ENCODE data around the gene CLRN2.
"Not testable (repeated sequence)": the region's sequence is repeated elsewhere in the genome, so short reads cannot be mapped to it uniquely, and the experiment has no call there.

CLRN2 gene

DNA sequence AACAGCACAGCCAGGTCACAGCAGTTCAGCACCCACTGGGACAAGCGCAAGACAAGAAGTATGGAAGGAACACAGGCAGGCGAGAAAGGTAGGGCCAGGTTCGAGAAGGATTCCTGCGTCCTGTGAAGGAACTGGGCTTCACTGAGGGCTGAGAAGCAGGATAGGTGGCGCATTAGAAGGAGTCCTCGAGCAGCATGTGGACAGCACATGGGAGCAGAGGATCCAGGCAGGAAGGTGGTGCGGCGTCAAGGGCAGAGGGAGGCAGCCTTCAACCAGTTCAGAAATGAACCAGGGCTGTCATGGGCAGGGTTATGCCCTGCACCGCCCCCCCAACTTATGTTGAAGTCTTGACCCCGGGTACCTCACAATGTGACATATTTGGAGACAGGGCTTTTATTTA lies 31.3 kb downstream of the CLRN2 start:
- DNase-seq = no peak

DNA sequence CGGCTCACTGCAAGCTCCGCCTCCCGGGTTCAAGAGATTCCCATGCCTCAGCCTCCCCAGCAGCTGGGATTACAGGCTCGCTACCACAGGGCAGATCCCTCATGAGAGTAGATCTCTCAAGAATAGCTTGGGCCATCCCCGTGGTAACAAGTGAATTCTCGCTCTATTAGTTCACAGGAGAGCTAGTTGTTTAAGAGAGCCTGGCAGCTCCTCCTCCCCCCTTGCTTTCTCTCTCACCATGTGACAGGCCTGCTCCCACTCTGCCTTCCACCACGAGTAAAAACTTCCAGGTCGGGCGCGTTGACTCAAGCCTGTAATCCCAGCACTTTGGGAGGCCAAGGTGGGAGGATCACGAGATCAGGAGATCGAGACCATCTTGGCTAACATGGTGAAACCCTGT lies 31.7 kb downstream of the CLRN2 start:
- DNase-seq = no peak

DNA sequence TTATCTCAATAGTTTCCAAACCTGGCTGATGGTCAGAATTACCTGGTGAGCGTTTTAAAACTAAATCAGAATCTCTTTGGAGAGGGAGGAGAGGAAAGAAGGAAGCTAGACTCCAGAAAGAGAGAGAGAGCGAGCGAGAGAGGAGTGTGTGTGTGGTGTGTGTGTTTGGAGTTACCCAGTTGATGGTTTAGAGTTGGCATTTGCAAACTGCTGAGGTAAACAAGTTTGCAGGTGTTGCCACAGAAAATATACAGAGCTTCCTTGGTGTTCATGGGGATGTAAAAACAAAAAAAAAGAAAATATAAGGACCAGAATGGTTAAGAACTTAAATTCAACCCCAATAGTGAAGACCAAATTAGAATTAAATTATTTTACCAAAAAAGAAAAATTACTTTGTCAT lies 35.6 kb downstream of the CLRN2 start:
- no peak for DNase-seq

DNA sequence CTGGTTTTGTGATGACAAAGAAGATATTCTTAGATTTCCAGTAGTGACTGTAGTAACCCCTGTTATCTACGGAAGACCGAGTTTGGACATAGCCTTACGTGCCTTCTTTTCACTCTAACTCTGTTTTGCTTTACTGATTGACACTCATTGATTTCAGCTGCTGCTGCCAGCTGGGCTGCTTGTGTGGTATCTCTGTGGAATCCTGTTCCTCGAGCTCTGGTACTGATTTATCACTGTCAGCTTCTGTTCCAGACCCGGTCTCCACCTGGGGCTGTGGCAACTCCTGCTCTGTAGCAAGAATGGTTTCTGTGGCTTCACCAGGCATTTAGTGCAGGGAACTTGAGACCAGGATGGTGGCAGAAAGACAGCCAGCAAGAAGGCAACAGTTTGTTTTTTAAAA lies 37.5 kb downstream of the CLRN2 start:
- DNase-seq = no peak

DNA sequence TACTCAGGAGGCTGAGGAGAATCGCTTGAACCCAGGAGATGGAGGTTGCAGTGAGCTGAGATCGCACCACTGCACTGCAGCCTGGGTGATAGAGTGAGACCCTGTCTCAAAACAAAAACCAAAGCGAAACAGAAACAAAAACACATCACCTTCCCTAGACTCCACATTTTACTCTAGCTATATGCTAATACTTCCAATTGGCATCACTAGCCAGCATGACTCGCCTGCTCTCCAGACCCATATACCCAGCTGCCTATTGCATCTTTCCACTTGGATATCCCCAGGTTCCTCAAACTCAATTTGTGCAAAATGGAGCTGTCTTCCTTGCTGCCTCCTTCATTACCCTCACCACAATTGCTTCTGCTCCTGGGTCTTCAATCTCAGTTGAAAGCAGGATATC lies 39.6 kb downstream of the CLRN2 start:
- DNase-seq = no peak

DNA sequence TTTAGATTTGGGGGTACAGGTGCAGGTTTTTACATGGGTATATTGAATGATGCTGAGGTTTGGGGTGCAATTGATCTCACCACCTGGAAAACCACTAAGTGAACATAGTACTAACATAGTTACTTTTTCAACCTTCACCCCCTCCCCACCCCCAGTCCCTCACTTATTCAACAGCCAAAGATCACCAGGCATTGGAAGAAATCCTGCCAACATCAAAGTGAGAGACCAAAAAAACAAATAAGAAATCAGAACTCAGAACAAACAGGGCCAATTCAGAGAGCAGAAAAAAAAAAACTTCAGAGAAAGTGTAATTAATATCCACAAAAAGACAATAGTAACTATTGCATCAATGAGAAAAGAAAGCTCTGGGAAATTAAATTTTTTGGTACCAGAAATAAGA lies 41.5 kb downstream of the CLRN2 start:
- DNase-seq = no peak

DNA sequence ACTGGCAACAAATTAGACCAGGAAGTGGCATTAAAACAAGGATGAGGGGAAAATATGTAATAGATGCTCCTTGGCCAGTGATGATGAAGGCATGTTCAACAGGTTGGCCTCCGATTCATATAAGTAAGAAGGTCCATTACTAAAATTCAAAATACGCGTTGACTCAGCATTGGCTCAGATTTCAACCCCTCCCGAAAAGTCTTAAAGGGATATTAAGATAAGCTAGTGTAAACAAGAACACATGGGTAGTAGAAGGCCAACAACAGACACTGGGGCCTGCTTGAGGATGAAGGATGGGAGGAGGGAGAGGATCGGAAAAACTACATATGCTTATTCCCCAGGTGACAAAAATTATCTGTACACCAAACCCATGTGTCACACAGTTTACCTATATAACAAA lies 42.9 kb downstream of the CLRN2 start:
- no peak for DNase-seq

DNA sequence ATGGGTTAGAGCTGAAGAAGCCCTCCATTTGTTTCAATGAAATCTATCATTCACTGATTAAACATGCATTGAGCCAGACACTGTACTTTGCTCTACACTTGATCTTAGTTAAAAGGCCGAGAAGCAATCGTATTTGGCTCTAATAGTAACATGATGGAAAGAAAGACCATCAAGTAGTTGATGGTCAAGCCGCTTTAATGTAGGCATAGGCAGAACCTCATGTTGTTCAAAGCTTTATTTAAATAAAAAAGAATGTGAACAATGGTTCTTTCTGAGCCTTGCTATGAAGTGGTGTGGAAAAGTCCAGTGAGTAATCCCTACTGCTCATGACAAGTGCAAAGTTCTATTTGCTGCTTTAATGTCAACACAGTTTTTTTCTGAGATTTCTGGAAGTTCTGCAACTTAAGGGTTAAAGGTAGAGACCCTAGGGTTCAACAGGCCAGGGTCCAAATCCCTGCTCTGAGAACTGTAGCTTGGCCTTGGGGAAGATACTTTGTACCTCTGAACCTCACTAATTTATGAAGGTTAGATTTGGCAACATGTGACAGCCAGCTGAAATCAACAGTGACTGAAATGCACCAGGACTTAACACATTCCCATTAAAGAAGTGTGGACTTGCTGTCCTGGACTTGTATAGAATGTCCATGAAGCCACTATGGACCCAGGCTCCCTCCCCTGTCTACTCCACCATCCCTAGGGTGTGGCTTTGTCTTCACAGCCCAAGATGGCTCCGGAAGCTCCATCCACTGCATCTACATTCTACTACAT lies 44.2 kb downstream of the CLRN2 start:
- no peak for DNase-seq

DNA sequence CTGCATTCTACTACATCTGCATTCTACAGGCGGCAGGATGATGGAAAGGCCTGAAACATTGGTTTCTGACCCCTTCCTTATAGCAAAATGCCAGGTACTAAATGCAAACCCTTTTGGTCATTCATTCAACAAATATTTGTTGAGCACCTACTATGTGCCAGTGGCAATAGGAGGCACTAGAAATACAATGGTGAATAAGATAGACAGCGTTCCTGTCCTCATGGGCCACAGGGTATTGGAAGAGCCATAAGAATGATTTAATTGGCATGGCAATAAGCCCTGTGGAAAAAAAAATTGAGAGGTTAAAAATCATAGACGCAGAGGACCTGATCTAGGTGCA lies 44.7 kb downstream of the CLRN2 start:
- no peak for DNase-seq

DNA sequence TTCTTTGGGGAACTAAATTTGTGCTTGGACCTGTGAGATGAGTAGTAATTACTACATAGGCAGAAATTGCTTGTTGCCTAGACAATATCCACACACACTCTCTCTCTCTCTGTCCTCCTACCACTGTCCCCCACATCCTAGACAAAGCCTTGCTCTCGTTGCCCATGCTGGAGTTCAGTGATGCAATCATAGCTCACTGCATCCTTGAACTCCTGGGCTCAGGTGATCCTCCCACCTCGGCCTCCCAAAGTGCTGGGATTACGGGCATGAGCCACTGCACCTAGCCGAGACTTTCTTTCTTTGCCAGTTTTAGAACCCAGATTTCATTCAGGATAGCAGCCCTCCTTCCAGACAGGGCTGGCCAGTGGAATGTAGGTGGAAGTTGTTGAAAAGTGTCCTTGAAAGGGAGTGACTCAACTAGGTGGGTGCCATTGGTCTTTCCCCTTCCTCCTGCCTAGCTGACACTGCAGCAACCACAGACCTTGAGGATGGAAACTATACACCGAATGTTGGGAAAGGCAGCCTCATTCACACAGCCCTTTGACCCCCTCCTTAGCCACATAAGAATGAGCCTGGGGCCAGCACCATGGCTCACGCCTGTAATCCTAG lies 45.2 kb downstream of the CLRN2 start:
- no peak for DNase-seq

DNA sequence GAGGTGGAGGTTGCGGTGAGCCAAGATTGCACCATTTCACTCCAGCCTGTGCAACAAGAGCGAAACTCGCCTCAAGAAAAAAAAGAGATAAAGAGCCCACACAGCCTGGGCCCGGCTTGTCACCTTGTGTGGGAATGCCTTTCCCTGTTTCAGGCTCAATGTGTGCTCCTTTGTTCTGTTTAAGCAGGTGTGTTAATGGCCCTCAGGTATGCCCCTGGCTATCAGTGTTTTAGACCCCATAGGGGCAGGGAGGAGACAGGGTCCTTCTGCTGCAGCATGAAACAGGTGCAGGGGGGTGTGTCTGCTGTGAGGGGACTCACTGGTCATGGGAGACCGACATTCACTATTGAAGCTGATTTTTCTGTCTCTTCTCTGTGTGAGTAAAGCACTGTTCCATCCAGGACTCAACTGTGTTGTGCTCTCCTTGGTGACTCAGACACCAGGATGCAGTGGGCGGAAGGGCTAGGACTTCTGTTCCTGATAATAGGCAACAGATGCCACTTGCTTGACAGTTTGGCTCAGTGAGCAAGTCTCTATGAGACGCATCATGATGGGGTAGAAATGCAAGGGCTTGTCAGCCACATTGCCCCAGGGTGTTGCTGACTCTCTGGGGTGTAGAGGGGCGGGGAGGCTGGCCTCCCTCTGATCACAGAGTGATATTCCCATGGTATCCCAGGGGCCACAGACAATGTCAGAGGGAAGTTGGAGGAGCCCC lies 46.4 kb downstream of the CLRN2 start:
- DNase-seq = peak; percentile 12

DNA sequence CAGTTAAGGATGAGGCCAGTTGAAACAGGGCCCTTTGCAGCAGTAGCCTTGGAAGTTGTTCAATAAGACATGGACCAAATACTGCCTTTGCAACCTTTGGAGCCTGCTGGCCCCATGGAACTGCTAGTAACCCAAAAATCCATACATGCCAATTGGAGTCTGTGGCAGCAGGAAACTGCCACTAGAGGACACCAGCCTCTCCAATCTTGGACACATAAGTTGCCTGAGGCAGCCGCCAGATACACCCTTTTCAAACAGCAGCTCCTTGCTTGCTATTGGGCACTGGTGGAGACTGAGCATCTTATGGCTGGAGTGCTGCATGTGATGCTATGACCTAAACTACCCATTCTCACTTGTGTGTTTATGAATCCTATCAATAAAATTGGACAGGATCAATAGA lies 47.2 kb downstream of the CLRN2 start:
- DNase-seq = no peak

DNA sequence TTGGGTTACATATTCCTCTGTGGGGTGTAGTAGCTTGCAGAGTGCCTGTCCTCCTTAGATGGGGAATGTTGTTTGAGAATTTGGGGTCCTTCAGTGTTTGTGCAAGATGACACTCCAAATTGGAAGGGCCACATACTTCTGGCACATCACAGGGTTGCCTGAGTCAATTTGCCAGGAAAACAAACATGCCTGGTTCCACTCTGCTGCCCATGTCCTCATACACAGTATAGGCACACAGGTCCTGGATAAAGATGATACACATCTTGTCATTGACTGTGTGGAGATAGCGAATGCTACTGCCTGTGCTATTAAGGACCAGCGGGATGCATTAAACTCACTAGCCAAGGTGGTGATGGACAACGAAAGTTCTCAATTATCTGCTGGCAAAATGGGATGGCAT lies 50.9 kb downstream of the CLRN2 start:
- no peak for DNase-seq

DNA sequence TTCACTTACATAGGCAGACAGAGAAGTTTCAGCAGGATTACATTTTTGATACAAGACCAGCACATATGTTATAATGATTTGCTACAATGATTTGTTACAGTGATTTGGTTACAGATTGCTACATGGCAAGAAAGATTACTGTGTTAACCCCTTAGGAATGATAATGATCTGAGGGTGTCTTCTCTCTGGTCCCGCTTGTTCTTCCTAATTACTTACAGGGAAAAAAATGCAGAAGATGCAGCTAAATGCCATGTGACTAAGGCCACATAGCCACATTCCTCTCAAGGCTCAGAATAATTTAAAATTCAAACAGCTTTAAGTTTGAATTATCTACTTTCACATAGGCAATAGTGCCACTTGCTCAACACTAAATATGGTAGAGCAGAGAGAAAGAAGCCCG lies 52.3 kb downstream of the CLRN2 start:
- no peak for DNase-seq

DNA sequence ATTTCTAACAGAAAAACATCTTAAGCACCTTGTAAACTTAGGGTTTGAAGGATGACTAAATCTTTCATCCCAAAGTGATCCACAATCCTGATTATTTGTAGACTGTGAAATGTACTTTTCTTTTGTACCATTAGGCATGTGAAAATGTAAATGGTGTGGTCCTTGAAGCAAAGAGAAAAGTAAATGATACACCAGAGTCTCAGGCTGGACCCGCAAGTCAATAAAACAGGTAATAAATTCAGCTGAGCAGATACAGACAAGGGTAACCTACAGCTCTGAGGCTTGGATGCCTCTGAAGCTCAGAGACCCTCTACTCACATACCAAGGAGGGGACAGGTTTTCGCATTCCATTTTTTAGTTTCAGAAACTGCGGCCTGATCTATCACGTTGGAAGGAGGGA lies 59.2 kb downstream of the CLRN2 start:
- no peak for DNase-seq

DNA sequence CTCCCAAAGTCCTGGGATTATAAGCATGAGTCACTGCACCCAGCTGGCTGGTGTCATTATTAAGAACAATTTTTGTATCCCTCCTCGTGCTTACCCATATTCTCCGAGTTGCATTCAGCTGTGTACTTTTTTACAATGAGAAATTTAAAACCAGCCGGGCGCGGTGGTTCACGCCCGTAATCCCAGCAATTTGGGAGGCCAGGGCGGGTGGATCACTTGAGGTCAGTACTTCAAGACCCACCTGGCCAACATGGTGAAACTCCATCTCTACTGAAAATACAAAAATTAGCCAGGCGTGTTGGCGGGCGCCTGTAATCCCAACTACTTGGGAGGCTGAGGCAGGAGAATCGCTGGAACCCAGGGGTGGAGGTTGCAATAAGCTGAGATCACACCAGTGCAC lies 60.2 kb downstream of the CLRN2 start:
- DNase-seq = not testable (repeated sequence)

Data from NCI-H2171 treated with DMSO at 0.1 percent for 48 hours (cell line).